ENCODE results near the gene CCDC30.

CCDC30 gene

GRCh38 chr1:42420911-42421585 is 42.0 kb upstream of the CCDC30 start:
- TF ChIP-seq, protein P1, sequence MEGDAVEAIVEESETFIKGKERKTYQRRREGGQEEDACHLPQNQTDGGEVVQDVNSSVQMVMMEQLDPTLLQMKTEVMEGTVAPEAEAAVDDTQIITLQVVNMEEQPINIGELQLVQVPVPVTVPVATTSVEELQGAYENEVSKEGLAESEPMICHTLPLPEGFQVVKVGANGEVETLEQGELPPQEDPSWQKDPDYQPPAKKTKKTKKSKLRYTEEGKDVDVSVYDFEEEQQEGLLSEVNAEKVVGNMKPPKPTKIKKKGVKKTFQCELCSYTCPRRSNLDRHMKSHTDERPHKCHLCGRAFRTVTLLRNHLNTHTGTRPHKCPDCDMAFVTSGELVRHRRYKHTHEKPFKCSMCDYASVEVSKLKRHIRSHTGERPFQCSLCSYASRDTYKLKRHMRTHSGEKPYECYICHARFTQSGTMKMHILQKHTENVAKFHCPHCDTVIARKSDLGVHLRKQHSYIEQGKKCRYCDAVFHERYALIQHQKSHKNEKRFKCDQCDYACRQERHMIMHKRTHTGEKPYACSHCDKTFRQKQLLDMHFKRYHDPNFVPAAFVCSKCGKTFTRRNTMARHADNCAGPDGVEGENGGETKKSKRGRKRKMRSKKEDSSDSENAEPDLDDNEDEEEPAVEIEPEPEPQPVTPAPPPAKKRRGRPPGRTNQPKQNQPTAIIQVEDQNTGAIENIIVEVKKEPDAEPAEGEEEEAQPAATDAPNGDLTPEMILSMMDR (IDR thresholded peaks at IDR 0.05; ENCODE audit: control insufficient read depth, extremely low read depth, insufficient read depth), result no peak
- H3K4me3 ChIP-seq (ENCODE audit: low read depth, low read length), result no peak overlapping the region
- DNase-seq (ENCODE audit: low read depth), result peak; percentile 65

GRCh38 chr1:42422737-42423136 is 40.3 kb upstream of the CCDC30 start:
- no peak overlapping the region for H3K4me3 ChIP-seq (ENCODE audit: low read depth, low read length)
- TF ChIP-seq, protein P1 (IDR thresholded peaks at IDR 0.05; ENCODE audit: control insufficient read depth, extremely low read depth, insufficient read depth), result no peak
- no peak for DNase-seq (ENCODE audit: low read depth)

DNA sequence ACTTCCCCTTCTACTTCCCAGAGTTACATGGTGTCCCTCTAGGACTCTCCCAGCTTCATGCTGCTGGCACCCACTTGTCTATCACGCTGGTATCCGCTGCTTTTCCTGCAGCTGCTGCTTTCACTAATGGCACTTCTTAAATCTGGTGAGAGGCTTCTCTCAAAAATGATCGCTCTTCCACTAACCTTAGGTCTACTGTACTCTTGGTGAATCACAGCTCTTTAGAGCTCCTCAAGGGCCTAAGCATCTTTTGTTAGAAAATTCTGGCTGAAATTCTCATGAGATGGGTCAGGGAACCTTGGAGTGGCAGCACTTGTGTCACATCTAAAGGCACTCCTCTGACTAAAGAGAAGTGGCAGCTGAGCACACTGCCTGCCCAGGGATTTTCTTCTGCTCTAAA is 39.4 kb upstream of the CCDC30 start:
- TF ChIP-seq, protein P1 (IDR thresholded peaks at IDR 0.05; ENCODE audit: control insufficient read depth, extremely low read depth, insufficient read depth), result no peak
- no peak overlapping the region for H3K4me3 ChIP-seq (ENCODE audit: low read depth, low read length)
- no peak for DNase-seq (ENCODE audit: low read depth)

DNA sequence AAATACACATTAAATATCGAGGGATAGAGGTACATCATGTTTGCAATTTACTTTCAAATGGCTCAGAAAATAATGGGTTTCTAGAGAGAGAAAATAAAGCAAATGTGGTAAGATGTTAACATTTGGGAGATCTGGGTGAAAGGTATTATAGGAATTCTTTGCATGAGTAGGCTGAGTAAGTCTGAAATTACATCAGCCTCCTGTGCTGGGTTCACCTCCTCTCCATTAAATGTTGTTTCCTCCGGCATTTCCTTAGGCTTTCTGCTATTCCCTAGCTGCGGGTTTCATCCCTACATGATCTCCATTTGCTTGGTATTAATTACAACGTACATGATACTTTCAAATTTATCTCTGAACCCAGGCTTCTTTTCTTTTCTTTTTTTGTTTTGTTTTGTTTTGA is 38.9 kb upstream of the CCDC30 start:
- DNase-seq (ENCODE audit: low read depth), result no peak
- TF ChIP-seq, protein P1 (IDR thresholded peaks at IDR 0.05; ENCODE audit: control insufficient read depth, extremely low read depth, insufficient read depth), result no peak
- H3K4me3 ChIP-seq (ENCODE audit: low read depth, low read length), result no peak overlapping the region

GRCh38 chr1:42427240-42427639 is 35.8 kb upstream of the CCDC30 start:
- DNase-seq (ENCODE audit: low read depth), result no peak
- TF ChIP-seq, protein P1 (IDR thresholded peaks at IDR 0.05; ENCODE audit: control insufficient read depth, extremely low read depth, insufficient read depth), result no peak
- H3K4me3 ChIP-seq (ENCODE audit: low read depth, low read length), result no peak overlapping the region

DNA sequence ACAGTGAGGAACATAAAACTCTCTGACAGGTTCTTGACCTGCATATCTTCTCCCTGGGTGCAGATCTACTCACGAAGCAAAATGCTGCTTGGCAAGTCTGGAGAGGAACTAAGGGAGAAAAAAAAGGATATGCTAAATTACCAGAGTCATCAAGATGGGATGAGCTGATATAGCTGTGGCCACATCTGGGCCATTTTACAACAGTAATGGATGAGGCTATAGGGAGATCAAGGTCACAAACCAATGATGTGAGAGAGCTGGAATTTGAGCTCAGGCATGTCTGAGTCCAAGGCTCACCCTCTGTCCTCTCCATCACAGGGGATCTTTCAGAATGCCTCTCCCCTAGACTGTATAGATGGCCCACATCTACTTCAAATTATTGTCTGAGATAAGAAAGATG is 33.5 kb upstream of the CCDC30 start:
- no peak for DNase-seq (ENCODE audit: low read depth)
- TF ChIP-seq, protein P1 (IDR thresholded peaks at IDR 0.05; ENCODE audit: control insufficient read depth, extremely low read depth, insufficient read depth), result no peak

More for the DNA sequence above, 33.5 kb upstream of the CCDC30 start:
- no peak overlapping the region for H3K4me3 ChIP-seq (ENCODE audit: low read depth, low read length)
